Endothelial cell of umbilical vein (primary cell): ENCODE measurements around the gene CCR5AS.
"Not testable (repeated sequence)": the region's sequence is repeated elsewhere in the genome, so short reads cannot be mapped to it uniquely, and the experiment has no call there.

ENCODE experiments used
- BruUV-seq: library from RNA; stranded (reverse); fragments of 400-500 nt; replicated peaks from 2 replicates; lab custom pipeline; 2021; lab: Mats Ljungman, UMichigan
- CTCF ChIA-PET: fragments of 300-600, 350-600 bp; sonication (Branson Sonifier 250); formaldehyde crosslinking; loops from one replicate; lab custom pipeline; 2021; ENCODE audit warnings: antibody characterized with exemption, inconsistent platforms; lab: Charles Lee
- POLR2A ChIA-PET: fragments of 300-600, 350-600 bp; sonication (Branson Sonifier 250); formaldehyde crosslinking; loops from one replicate; lab custom pipeline; 2021; ENCODE audit warnings: antibody characterized with exemption, inconsistent platforms; lab: Charles Lee
- DNase-seq: peaks from one replicate; pipeline ENCODE4 v3.0.0-alpha.2; 2011; ENCODE audit warnings: low read depth, low spot score
- FAIRE-seq: peaks from 2 replicates; lab custom pipeline; 2011; peaks lifted over from hg19 to GRCh38; lab: Jason Lieb, UNC
- H2AFZ ChIP-seq: 2 replicates; pipeline ENCODE4 v1.6.0; 2012; ENCODE audit warnings: low read depth, low read length, control low read depth, inconsistent platforms
- H3K27ac ChIP-seq: 2 replicates; pipeline ENCODE4 v1.5.1; 2011; ENCODE audit warnings: low read depth, mild to moderate bottlenecking, control low read depth, low read length, moderate library complexity; ENCODE audit not compliant: insufficient read depth
- H3K27me3 ChIP-seq, 2 experiments: 2 replicates each; pipeline versions ENCODE4 v1.6.0 to v1.6.1; 2011; ENCODE audit warnings: low read length in 2 of 2, mixed read lengths in 1 of 2; ENCODE audit not compliant: control insufficient read depth in 2 of 2, insufficient read depth in 2 of 2
- H3K36me3 ChIP-seq, 2 experiments: 2 replicates in 1 of 2; 3 replicates in 1 of 2; pipeline ENCODE4 v1.5.1; 2011; ENCODE audit warnings: low read length in 2 of 2, mild to moderate bottlenecking in 1 of 2, moderate library complexity in 1 of 2; ENCODE audit not compliant: control insufficient read depth in 2 of 2, insufficient read depth in 2 of 2; ENCODE audit errors: extremely low read depth in 1 of 2
- H3K4me1 ChIP-seq: 3 replicates; pipeline ENCODE4 v1.5.1; 2011; ENCODE audit warnings: mild to moderate bottlenecking, low read length; ENCODE audit not compliant: control insufficient read depth, insufficient read depth; ENCODE audit errors: extremely low read depth
- H3K4me2 ChIP-seq: 2 replicates; pipeline ENCODE4 v1.6.1; 2011; ENCODE audit warnings: low read length, control low read depth, mixed read lengths; ENCODE audit not compliant: insufficient read depth
- H3K4me3 ChIP-seq, 3 experiments: fragments of 200-600 bp in 1 of 3; sonication (generic), shearing (Covaris generic) in 1 of 3; replicated peaks in 1 of 3; 2 replicates each; pipeline ENCODE4 v1.5.1; 2011 to 2016; ENCODE audit warnings: control low read depth in 3 of 3, low read length in 3 of 3, mild to moderate bottlenecking in 2 of 3, inconsistent platforms in 1 of 3, low read depth in 1 of 3, moderate library complexity in 1 of 3; ENCODE audit not compliant: insufficient read depth in 1 of 3
- H3K79me2 ChIP-seq: 2 replicates; pipeline ENCODE4 v1.6.0; 2012; ENCODE audit warnings: low read length, inconsistent platforms; ENCODE audit not compliant: control insufficient read depth, insufficient read depth
- H3K9ac ChIP-seq: replicated peaks from 2 replicates; pipeline ENCODE3; 2011; ENCODE audit warnings: low read length, control low read depth; ENCODE audit not compliant: insufficient read depth; ENCODE audit errors: extremely low read depth
- H3K9me1 ChIP-seq: replicated peaks from 3 replicates; pipeline ENCODE4 v1.6.0; 2011; ENCODE audit warnings: mild to moderate bottlenecking, low read length; ENCODE audit not compliant: control insufficient read depth, insufficient read depth; ENCODE audit errors: extremely low read depth
- H3K9me3 ChIP-seq: replicated peaks from 2 replicates; pipeline ENCODE4 v1.5.1; 2012; ENCODE audit warnings: low read length, inconsistent platforms; ENCODE audit not compliant: control insufficient read depth, insufficient read depth
- H4K20me1 ChIP-seq: replicated peaks from 2 replicates; pipeline ENCODE3; 2011; ENCODE audit warnings: mild to moderate bottlenecking, low read length; ENCODE audit not compliant: control insufficient read depth, insufficient read depth; ENCODE audit errors: extremely low read depth
- CTCF ChIP-seq, 2 donors: IDR thresholded peaks; 1 replicate in 1 of 2; 2 replicates in 1 of 2; pipeline ENCODE4 v1.5.1; 2011; ENCODE audit warnings: low read length in 2 of 2, mild to moderate bottlenecking in 2 of 2, moderate library complexity in 2 of 2, control low read depth in 1 of 2, inconsistent platforms in 1 of 2, low read depth in 1 of 2; ENCODE audit not compliant: insufficient read depth in 1 of 2; ENCODE audit errors: extremely low read depth in 1 of 2
- GATA2 ChIP-seq: IDR thresholded peaks from 2 replicates; pipeline ENCODE4 v1.7.0; 2011; ENCODE audit warnings: low read depth, mild to moderate bottlenecking, moderate library complexity, mixed read lengths, low read length; ENCODE audit not compliant: insufficient read length, insufficient read depth
- POLR2A ChIP-seq: IDR thresholded peaks from 2 replicates; pipeline ENCODE4 v1.6.1; 2012; ENCODE audit warnings: low read depth, mild to moderate bottlenecking, control low read depth, low read length
- dilution Hi-C: fragments of 300-500 bp; cut with MboI; formaldehyde crosslinking; loops from one replicate; pipeline ENCODE4 v1.15.0; 2019; ENCODE audit warnings: low sequenced_read_pairs; ENCODE audit not compliant: extremely low pct_ligation_motif_present
- intact Hi-C: fragments of 100-400 bp; cut with micrococcal nuclease; formaldehyde crosslinking; loops from one replicate; pipeline ENCODE4 v1.10.0; 2022

The CCR5AS gene

DNA sequence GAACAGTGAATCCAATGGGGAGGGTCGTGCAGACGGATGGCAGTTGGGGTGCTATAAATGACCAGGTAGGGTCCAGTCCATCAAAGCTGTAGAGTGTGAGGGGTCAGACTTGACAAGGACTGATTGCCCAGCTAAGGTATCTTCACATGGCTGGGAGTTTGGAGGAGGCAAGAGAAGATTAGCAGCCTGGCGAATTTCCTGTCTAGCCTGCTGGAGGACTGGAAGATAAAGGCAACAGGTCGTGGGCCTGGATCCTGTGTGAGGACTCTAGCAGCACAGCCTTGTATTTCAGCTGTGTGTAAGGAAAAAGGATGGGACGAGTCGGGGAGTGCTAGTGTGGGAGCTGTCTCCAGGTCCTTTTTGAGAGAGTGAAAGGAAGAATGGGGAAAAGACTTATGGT lies 17.6 kb downstream of the CCR5AS start:
- Histone ChIP-seq H3K79me2 (no peaks in the 10 kb centered on the region), H3K27me3 (peaks cover 0 to 1% of the 10 kb centered on the region in 2 experiments), H3K4me3 (no peak overlapping the region), H3K9me3 (no peaks in the 10 kb centered on the region), H2AFZ (no peak overlapping the region), H3K27ac (no peak overlapping the region), H3K4me2 (no peak overlapping the region), H3K36me3 (no peaks in the 10 kb centered on the region), H3K4me1 (no peaks in the 10 kb centered on the region), H4K20me1 (no peaks in the 10 kb centered on the region), H3K9ac (no peak overlapping the region), H3K9me1 (no peaks in the 10 kb centered on the region)
- DNase-seq (no peak), FAIRE-seq (no peak)
- ChIA-PET POLR2A (no interaction called here), CTCF (no interaction called here)
- TF ChIP-seq POLR2A (no peak), GATA2 (no peak), CTCF (IDR thresholded peaks at IDR 0.05; ENCODE audit: extremely low read depth in 1 of 2, insufficient read depth in 1 of 2, low read depth in 1 of 2, low read length in 2 of 2) (no peak)
- intact Hi-C loops: no loop called here
- BruUV-seq: no TSS peak
- dilution Hi-C loops: no loop called here

DNA sequence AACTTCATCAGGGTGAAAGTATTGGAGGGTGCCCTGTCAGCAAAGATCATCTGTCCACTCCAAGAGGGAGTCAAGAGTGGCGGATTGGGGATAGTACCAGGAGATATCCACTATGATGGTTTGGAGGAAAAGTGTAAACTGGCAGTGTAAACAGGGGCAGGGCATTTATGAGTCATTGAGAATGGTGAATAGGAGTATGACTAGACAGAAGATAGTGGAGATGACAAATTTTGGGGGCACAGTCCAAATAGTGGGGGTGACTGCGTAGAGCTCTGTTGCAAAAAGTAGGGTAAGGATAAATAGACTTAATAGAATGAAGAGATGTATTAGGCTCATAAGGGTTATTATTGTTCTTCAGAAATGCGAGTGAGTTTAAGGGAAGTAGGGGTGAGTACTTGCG lies 18.0 kb downstream of the CCR5AS start:
- intact Hi-C loops, H3K9ac ChIP-seq, H3K9me3 ChIP-seq, BruUV-seq, H2AFZ ChIP-seq, POLR2A ChIA-PET, H3K36me3 ChIP-seq, H3K27ac ChIP-seq, CTCF ChIA-PET, H3K4me3 ChIP-seq, H3K9me1 ChIP-seq, H4K20me1 ChIP-seq, H3K79me2 ChIP-seq, FAIRE-seq, H3K27me3 ChIP-seq, H3K4me2 ChIP-seq, dilution Hi-C loops, H3K4me1 ChIP-seq, DNase-seq: not testable (repeated sequence)
